Mucosa of gallbladder (tissue), 1 donor: ENCODE measurements around the gene DYNC1LI1. TPM values are rescaled to one million over a fixed set of nuclear protein-coding genes. Genes with fewer than 3 reads are reported as not detected.

Experiments used
- DNase-seq: peaks from one replicate; pipeline ENCODE4 v3.0.0-alpha.2; 2020; ENCODE audit warnings: low spot score
- total RNA-seq: library from RNA; stranded (reverse); gene quantifications from one replicate; pipeline ENCODE4 v1.2.1, GENCODE V29; 2021
- donor health status: DM: no; HTN: no; CAD: no.

DYNC1LI1 gene
- total RNA-seq, 1 donor from 2014 or later = 25.1 TPM

- no peak for DNase-seq
Observed at GRCh38 chr3:32492684-32493436, 77.8 kb downstream of the DYNC1LI1 start.

GRCh38 chr3:32488474-32489008 is 82.1 kb downstream of the DYNC1LI1 start:
- DNase-seq = no peak

GRCh38 chr3:32487781-32488473 is 82.7 kb downstream of the DYNC1LI1 start:
- no peak for DNase-seq

GRCh38 chr3:32484436-32484835 is 86.2 kb downstream of the DYNC1LI1 start:
- no peak for DNase-seq

- no peak for DNase-seq
Observed at GRCh38 chr3:32483772-32484171, 86.9 kb downstream of the DYNC1LI1 start.

- DNase-seq = no peak
Observed at GRCh38 chr3:32482693-32483092, 88.0 kb downstream of the DYNC1LI1 start.

GRCh38 chr3:32481791-32482631 is 88.6 kb downstream of the DYNC1LI1 start:
- no peak for DNase-seq

GRCh38 chr3:32480604-32481003 is 90.1 kb downstream of the DYNC1LI1 start:
- no peak for DNase-seq

Other genes with a start within 250 kb of the DYNC1LI1 start
- 19.3 TPM for gene CMTM7, start 179.0 kb downstream of the DYNC1LI1 start, total RNA-seq
- gene CMTM6, start 68.0 kb downstream of the DYNC1LI1 start, total RNA-seq = 56.3 TPM
- gene CNOT10, start 114.3 kb upstream of the DYNC1LI1 start, total RNA-seq = 21.3 TPM
- 0.37 TPM for gene TRIM71, start 247.1 kb upstream of the DYNC1LI1 start, total RNA-seq